ENCODE measurements around the gene BTG2.

GRCh38 chr1:203272633-203273205, 32.6 kb upstream of the BTG2 start:
- TF ChIP-seq POLR2A (IDR thresholded peaks at IDR 0.05) (no peak), CTCF (IDR thresholded peaks at IDR 0.05) (no peak)

All from thyroid gland (tissue), 4 donors.